ENCODE results near the gene CGNL1.
A peak's percentile ranks its signal among the peaks of the same experiment; 100 is the strongest.

CGNL1 gene

GRCh38 chr15:57370929-57371328, 5.4 kb upstream of the CGNL1 start:
- no peaks in the 10 kb centered on the region for H3K36me3 ChIP-seq (ENCODE audit: control insufficient read depth in 2 of 2, insufficient read depth in 1 of 2, low read length in 2 of 2)
- H3K9me3 ChIP-seq (ENCODE audit: control insufficient read depth, insufficient read depth, low read depth, low read length): no peaks in the 10 kb centered on the region
- POLR2A ChIA-PET: no interaction called here
- CTCF ChIA-PET: no interaction called here
- no peak overlapping the region for H3K27ac ChIP-seq (ENCODE audit: extremely low read depth, low read depth, low read length)
- TF ChIP-seq ZNF169 (tag by site-specific recombination; IDR thresholded peaks at IDR 0.05) (no peak), KLF9 (tag by site-specific recombination; IDR thresholded peaks at IDR 0.05; ENCODE audit: low read depth) (no peak), ZBTB7A (tag by site-specific recombination; IDR thresholded peaks at IDR 0.05; ENCODE audit: low read depth) (no peak), ZNF423 (tag by site-specific recombination; IDR thresholded peaks at IDR 0.05) (no peak)
- TF ChIP-seq, protein P1, sequence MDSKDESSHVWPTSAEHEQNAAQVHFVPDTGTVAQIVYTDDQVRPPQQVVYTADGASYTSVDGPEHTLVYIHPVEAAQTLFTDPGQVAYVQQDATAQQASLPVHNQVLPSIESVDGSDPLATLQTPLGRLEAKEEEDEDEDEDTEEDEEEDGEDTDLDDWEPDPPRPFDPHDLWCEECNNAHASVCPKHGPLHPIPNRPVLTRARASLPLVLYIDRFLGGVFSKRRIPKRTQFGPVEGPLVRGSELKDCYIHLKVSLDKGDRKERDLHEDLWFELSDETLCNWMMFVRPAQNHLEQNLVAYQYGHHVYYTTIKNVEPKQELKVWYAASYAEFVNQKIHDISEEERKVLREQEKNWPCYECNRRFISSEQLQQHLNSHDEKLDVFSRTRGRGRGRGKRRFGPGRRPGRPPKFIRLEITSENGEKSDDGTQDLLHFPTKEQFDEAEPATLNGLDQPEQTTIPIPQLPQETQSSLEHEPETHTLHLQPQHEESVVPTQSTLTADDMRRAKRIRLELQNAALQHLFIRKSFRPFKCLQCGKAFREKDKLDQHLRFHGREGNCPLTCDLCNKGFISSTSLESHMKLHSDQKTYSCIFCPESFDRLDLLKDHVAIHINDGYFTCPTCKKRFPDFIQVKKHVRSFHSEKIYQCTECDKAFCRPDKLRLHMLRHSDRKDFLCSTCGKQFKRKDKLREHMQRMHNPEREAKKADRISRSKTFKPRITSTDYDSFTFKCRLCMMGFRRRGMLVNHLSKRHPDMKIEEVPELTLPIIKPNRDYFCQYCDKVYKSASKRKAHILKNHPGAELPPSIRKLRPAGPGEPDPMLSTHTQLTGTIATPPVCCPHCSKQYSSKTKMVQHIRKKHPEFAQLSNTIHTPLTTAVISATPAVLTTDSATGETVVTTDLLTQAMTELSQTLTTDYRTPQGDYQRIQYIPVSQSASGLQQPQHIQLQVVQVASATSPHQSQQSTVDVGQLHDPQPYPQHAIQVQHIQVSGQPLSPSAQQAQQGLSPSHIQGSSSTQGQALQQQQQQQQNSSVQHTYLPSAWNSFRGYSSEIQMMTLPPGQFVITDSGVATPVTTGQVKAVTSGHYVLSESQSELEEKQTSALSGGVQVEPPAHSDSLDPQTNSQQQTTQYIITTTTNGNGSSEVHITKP (tag by site-specific recombination; IDR thresholded peaks at IDR 0.05): no peak
- H3K4me3 ChIP-seq (ENCODE audit: low read depth, low read length): no peak overlapping the region
- no peaks in the 10 kb centered on the region for H3K4me1 ChIP-seq (ENCODE audit: control insufficient read depth, insufficient read depth, low read length)

- Histone ChIP-seq H3K27ac (ENCODE audit: extremely low read depth, low read depth, low read length) (no peak overlapping the region), H3K4me3 (ENCODE audit: low read depth, low read length) (no peak overlapping the region), H3K4me1 (ENCODE audit: control insufficient read depth, insufficient read depth, low read length) (peaks cover 3% of the 10 kb centered on the region; the same call in 1 of the 2 replicates), H3K9me3 (ENCODE audit: control insufficient read depth, insufficient read depth, low read depth, low read length) (no peaks in the 10 kb centered on the region), H3K36me3 (ENCODE audit: control insufficient read depth in 2 of 2, insufficient read depth in 1 of 2, low read length in 2 of 2) (no peaks in the 10 kb centered on the region)
- TF ChIP-seq, protein P1 (tag by site-specific recombination; IDR thresholded peaks at IDR 0.05): peak; percentile 37; the same call in 1 of the 2 replicates
- no peak for TF ChIP-seq ZNF433 (tag by site-specific recombination; IDR thresholded peaks at IDR 0.05; ENCODE audit: low read depth)
- CTCF ChIA-PET: no interaction called here
- POLR2A ChIA-PET: no interaction called here
Measured at GRCh38 chr15:57373251-57373881, 2.9 kb upstream of the CGNL1 start.

DNA sequence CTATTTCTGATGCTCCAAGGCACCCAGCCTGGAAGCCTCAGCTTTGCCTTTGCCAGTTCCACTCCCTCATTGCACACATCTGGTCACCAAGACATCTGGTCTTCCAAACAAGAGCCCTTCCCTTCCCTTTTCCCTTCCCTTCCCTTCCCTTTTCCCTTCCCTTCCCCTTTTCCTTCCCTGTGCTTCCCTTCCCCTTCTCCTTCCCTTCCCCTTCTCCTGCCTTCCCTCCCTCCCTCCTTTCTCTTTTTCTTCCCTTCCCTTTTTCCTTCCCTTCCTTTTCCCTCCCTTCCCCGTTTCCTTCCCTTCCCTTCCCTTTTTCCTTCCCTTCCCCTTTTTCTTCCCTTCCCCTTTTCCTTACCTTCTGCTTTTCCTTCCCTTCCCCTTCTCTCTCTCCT, 2.4 kb upstream of the CGNL1 start:
- CTCF ChIA-PET: no interaction called here
- Histone ChIP-seq H3K27ac (ENCODE audit: extremely low read depth, low read depth, low read length) (no peak overlapping the region), H3K9me3 (ENCODE audit: control insufficient read depth, insufficient read depth, low read depth, low read length) (no peaks in the 10 kb centered on the region), H3K4me1 (ENCODE audit: control insufficient read depth, insufficient read depth, low read length) (peaks cover 3% of the 10 kb centered on the region; the same call in 1 of the 2 replicates), H3K4me3 (ENCODE audit: low read depth, low read length) (no peak overlapping the region), H3K36me3 (ENCODE audit: control insufficient read depth in 2 of 2, insufficient read depth in 1 of 2, low read length in 2 of 2) (no peaks in the 10 kb centered on the region)
- POLR2A ChIA-PET: no interaction called here
- no peak for TF ChIP-seq ZNF184 (tag by site-specific recombination; IDR thresholded peaks at IDR 0.05)
- TF ChIP-seq GLIS2 (tag by site-specific recombination; IDR thresholded peaks at IDR 0.05): no peak
- TF ChIP-seq ZNF10 (tag by site-specific recombination; IDR thresholded peaks at IDR 0.05): no peak
- TF ChIP-seq ZNF514 (tag by site-specific recombination; IDR thresholded peaks at IDR 0.05): no peak
- TF ChIP-seq ZNF366 (tag by site-specific recombination; conservative IDR thresholded peaks at IDR 0.05): peak; percentile 94
- peak; percentile 62 for TF ChIP-seq IKZF3 (tag by site-specific recombination; IDR thresholded peaks at IDR 0.05)
- TF ChIP-seq ZNF221 (tag by site-specific recombination; IDR thresholded peaks at IDR 0.05; ENCODE audit: borderline replicate concordance): no peak
- TF ChIP-seq ZNF692 (tag by site-specific recombination; IDR thresholded peaks at IDR 0.05): no peak
- no peak for TF ChIP-seq ZNF473 (tag by site-specific recombination; IDR thresholded peaks at IDR 0.05)
- no peak for TF ChIP-seq SP2 (tag by site-specific recombination; IDR thresholded peaks at IDR 0.05)
- TF ChIP-seq KLF10 (tag by site-specific recombination; IDR thresholded peaks at IDR 0.05): no peak
- TF ChIP-seq, protein P2, sequence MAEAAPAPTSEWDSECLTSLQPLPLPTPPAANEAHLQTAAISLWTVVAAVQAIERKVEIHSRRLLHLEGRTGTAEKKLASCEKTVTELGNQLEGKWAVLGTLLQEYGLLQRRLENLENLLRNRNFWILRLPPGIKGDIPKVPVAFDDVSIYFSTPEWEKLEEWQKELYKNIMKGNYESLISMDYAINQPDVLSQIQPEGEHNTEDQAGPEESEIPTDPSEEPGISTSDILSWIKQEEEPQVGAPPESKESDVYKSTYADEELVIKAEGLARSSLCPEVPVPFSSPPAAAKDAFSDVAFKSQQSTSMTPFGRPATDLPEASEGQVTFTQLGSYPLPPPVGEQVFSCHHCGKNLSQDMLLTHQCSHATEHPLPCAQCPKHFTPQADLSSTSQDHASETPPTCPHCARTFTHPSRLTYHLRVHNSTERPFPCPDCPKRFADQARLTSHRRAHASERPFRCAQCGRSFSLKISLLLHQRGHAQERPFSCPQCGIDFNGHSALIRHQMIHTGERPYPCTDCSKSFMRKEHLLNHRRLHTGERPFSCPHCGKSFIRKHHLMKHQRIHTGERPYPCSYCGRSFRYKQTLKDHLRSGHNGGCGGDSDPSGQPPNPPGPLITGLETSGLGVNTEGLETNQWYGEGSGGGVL (tag by site-specific recombination; IDR thresholded peaks at IDR 0.05): no peak
- TF ChIP-seq ZNF2 (tag by site-specific recombination; IDR thresholded peaks at IDR 0.05): no peak
- no peak for TF ChIP-seq ZNF660 (tag by site-specific recombination; IDR thresholded peaks at IDR 0.05)
- TF ChIP-seq SP3 (tag by site-specific recombination; IDR thresholded peaks at IDR 0.05): no peak
- peak; percentile 98 for TF ChIP-seq PRDM1 (tag by site-specific recombination; IDR thresholded peaks at IDR 0.05)
